ENCODE measurements around the gene DPF1.

GRCh38 chr19:38231918-38232317 is 7.9 kb upstream of the DPF1 start:
- TF ChIP-seq CTCF (IDR thresholded peaks at IDR 0.05) (no peak), POLR2AphosphoS5 (IDR thresholded peaks at IDR 0.05) (no peak)
